H54 (cell line): Measurements from ENCODE around the gene PCDHB15.
"Not testable (repeated sequence)": the region's sequence is repeated elsewhere in the genome, so short reads cannot be mapped to it uniquely, and the experiment has no call there.

ENCODE experiments used
- DNase-seq: peaks from one replicate; pipeline ENCODE4 v3.0.0; 2011; ENCODE audit warnings: low spot score, mixed read lengths; ENCODE audit not compliant: insufficient read length
- FAIRE-seq: peaks from 3 replicates; lab custom pipeline; 2011; peaks lifted over from hg19 to GRCh38; lab: Jason Lieb, UNC
- POLR2A ChIP-seq: IDR thresholded peaks from 2 replicates; pipeline ENCODE4 v1.6.1; 2011; ENCODE audit warnings: low read depth, mild to moderate bottlenecking, low read length

PCDHB15 gene

DNA sequence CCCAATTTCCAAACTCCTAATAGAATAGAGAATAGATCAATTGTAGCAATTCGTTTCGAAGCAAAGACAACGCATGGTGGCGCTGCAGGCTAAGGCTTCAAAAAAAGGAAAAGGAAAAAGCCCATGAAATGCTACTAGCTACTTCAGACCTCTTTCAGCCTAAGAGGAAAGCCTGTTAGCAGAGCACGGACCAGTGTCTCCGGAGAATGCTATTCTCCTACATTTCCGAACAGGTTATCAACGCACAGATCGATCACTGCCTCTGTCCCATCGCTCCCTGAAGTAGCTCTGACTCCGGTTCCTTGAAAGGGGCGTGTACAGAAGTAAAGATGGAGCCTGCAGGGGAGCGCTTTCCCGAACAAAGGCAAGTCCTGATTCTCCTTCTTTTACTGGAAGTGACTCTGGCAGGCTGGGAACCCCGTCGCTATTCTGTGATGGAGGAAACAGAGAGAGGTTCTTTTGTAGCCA lies at the start of gene PCDHB15:
TSS of gene PCDHB15 (plus strand) at position 146 of the 468 bp plus-strand sequence. CDS start at position 330, 184 bp downstream.
- FAIRE-seq = no peak
- TF ChIP-seq POLR2A = no peak
- DNase-seq = no peak

DNA sequence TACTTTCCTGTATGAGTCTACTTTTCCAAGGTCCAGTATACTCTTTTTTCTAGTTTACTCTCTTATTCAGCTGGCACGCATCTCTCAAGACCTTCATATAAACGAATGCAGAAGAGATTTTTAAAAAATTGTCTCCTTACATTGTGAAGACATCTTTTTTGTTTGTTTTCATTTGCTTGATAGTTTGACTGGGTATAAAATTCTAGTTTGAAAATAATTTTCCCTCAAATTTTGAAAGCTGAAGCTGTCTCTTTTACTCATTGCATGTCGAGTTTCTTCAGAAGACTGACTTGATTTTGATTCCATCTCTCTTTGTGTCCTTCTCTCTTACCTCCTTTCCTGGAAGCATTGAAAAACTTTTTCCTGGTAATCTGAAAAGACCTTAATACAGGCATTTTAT lies 48.8 kb upstream of the PCDHB15 start:
- DNase-seq = no peak
- no peak for FAIRE-seq
- no peak for TF ChIP-seq POLR2A

- FAIRE-seq (peak; percentile 91), DNase-seq (peak; percentile 34)
- no peak for TF ChIP-seq POLR2A
Observed at GRCh38 chr5:141199359-141200235, 45.6 kb upstream of the PCDHB15 start, which contains the start of gene PCDHB11. TSS of gene PCDHB11 (plus strand) at chr5:141199627. CDS start at chr5:141199775, 148 bp downstream.

DNA sequence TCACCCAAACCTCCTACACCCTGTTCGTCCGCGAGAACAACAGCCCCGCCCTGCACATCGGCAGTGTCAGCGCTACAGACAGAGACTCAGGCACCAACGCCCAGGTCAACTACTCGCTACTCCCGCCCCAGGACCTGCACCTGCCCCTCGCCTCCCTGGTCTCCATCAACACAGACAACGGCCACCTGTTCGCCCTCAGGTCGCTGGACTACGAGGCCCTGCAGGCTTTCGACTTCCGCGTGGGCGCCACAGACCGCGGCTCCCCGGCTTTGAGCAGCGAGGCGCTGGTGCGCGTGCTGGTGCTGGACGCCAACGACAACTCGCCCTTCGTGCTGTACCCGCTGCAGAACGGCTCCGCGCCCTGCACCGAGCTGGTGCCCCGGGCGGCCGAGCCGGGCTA lies 44.1 kb upstream of the PCDHB15 start:
- DNase-seq, FAIRE-seq: not testable (repeated sequence)

DNA sequence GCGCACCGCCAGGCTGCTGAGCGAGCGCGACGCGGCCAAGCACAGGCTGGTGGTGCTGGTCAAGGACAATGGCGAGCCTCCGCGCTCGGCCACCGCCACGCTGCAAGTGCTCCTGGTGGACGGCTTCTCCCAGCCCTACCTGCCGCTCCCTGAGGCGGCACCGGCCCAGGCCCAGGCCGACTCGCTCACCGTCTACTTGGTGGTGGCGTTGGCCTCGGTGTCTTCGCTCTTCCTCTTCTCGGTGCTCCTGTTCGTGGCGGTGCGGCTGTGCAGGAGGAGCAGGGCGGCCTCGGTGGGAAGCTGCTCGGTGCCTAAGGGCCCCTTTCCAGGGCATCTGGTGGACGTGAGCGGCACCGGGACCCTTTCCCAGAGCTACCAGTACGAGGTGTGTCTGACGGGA lies 43.5 kb upstream of the PCDHB15 start:
- FAIRE-seq, DNase-seq: not testable (repeated sequence)

DNA sequence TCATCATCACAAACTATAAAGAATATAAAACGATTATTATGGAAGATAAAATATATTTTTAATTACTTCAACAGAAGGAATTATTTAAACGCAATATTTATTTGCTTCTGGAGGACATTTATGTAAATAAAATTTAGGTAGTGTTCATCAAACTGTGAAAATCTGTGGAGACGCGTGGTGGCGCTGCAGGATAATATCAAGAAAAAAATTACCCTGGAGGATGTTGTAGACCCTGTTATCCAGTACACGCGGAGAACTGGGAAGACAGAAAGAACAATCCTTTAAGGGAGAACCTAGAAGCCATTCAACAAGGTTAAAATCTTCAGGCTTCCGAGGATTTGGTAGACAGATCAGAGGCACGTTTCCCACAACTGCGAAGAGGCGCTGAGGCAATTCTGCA lies 36.7 kb upstream of the PCDHB15 start, which contains the start of gene PCDHB12:
TSS of gene PCDHB12 (plus strand) at position 242 of the 400 bp plus-strand sequence. CDS start 189 bp downstream, outside the sequence.
- no peak for DNase-seq
- no peak for FAIRE-seq
- no peak for TF ChIP-seq POLR2A

- FAIRE-seq, DNase-seq: not testable (repeated sequence)
Observed at GRCh38 chr5:141210281-141210680, 34.9 kb upstream of the PCDHB15 start.

DNA sequence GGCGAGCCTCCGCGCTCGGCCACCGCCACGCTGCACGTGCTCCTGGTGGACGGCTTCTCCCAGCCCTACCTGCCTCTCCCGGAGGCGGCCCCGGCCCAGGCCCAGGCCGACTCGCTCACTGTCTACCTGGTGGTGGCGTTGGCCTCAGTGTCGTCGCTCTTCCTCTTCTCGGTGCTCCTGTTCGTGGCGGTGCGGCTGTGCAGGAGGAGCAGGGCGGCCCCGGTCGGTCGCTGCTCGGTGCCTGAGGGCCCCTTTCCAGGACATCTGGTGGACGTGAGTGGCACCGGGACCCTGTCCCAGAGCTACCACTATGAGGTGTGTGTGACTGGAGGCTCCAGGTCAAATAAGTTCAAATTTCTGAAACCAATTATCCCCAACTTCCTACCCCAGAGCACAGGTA lies 34.3 kb upstream of the PCDHB15 start:
- DNase-seq, FAIRE-seq: not testable (repeated sequence)

- DNase-seq = not testable (repeated sequence)
- FAIRE-seq = peak; percentile 48
Observed at GRCh38 chr5:141213656-141214339, 31.4 kb upstream of the PCDHB15 start, which contains the start of gene PCDHB13. TSS of gene PCDHB13 (plus strand) at chr5:141213919. CDS start at chr5:141214124, 205 bp downstream.

- not testable (repeated sequence) for DNase-seq, FAIRE-seq
Observed at GRCh38 chr5:141214583-141214982, 30.6 kb upstream of the PCDHB15 start.

DNA sequence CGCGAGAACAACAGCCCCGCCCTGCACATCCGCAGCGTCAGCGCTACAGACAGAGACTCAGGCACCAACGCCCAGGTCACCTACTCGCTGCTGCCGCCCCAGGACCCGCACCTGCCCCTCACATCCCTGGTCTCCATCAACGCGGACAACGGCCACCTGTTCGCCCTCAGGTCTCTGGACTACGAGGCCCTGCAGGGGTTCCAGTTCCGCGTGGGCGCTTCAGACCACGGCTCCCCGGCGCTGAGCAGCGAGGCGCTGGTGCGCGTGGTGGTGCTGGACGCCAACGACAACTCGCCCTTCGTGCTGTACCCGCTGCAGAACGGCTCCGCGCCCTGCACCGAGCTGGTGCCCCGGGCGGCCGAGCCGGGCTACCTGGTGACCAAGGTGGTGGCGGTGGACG lies 29.7 kb upstream of the PCDHB15 start:
- DNase-seq, FAIRE-seq: not testable (repeated sequence)

- FAIRE-seq, DNase-seq: not testable (repeated sequence)
Observed at GRCh38 chr5:141216035-141216434, 29.2 kb upstream of the PCDHB15 start.

- peak; percentile 86 for FAIRE-seq
- peak; percentile 54 for DNase-seq
- no peak for TF ChIP-seq POLR2A
Observed at GRCh38 chr5:141223112-141223783, 21.9 kb upstream of the PCDHB15 start, which contains the start of gene PCDHB14. TSS of gene PCDHB14 (plus strand) at chr5:141223343. CDS start at chr5:141223506, 163 bp downstream.

DNA sequence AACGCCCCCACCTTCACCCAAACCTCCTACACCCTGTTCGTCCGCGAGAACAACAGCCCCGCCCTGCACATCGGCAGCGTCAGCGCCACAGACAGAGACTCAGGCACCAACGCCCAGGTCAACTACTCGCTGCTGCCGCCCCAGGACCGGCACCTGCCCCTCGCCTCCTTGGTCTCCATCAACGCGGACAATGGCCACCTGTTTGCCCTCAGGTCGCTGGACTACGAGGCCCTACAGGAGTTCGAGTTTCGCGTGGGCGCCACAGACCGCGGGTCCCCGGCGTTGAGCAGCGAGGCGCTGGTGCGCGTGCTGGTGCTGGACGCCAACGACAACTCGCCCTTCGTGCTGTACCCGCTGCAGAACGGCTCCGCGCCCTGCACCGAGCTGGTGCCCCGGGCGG lies 20.4 kb upstream of the PCDHB15 start:
- not testable (repeated sequence) for DNase-seq, FAIRE-seq

DNA sequence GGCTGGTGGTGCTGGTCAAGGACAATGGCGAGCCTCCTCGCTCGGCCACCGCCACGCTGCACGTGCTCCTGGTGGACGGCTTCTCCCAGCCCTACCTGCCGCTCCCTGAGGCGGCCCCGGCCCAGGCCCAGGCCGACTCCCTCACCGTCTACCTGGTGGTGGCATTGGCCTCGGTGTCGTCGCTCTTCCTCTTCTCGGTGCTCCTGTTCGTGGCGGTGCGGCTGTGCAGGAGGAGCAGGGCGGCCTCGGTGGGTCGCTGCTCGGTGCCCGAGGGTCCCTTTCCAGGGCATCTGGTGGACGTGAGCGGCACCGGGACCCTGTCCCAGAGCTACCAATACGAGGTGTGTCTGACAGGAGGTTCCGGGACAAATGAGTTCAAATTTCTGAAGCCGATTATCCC lies 19.8 kb upstream of the PCDHB15 start:
- not testable (repeated sequence) for FAIRE-seq, DNase-seq
